Endometrial microvascular endothelial cells (primary cell): ENCODE results near the gene CEP76. TPM values are rescaled to one million over a fixed set of nuclear protein-coding genes. Genes with fewer than 3 reads are reported as not detected.

ENCODE experiments used
- in situ Hi-C: cut with HindIII; loops from 2 replicates; pipeline ENCODE4 v1.10.0; 2017; ENCODE audit warnings: low sequenced_read_pairs, low pct_unique_long_range_greater_than_20kb; ENCODE audit errors: inconsistent ontology term
- total RNA-seq: library from RNA; depleted of rRNA; stranded (reverse); fragments of >200 nt; gene quantifications from one replicate; pipeline ENCODE4 v1.2.3, GENCODE V29; 2015; ENCODE audit errors: inconsistent ontology term

The CEP76 gene
- 11.6 TPM for total RNA-seq

GRCh38 chr18:12702221-12703095 is at the start of gene CEP76, which contains the start of gene PSMG2:
CEP76 (minus strand) TSS chr18:12702723; CDS start chr18:12702548, 175 bp downstream.
PSMG2 (plus strand) TSS chr18:12703042; CDS start chr18:12703108, 66 bp downstream.
- in situ Hi-C loops: no loop called here

DNA sequence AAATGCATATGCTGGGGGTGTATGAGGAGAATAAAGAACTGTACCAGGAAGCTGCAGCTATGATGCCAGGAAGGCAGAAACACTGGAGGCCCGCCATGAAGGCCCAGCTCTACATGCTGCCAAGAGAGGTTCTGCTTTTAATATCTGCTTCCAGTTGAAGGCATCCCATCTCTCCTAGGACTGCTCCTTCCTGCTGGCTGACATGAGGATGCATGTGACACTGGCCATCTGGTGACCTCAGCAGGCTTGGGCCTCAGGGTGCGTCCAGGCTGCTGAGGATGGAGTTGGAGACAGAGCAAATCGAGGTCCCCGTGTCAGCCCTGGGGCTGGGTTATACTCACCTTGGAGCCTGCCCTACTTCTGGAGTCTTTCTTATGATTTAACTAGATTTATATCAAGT is 49.4 kb upstream of the CEP76 start:
- in situ Hi-C loops: no loop called here

DNA sequence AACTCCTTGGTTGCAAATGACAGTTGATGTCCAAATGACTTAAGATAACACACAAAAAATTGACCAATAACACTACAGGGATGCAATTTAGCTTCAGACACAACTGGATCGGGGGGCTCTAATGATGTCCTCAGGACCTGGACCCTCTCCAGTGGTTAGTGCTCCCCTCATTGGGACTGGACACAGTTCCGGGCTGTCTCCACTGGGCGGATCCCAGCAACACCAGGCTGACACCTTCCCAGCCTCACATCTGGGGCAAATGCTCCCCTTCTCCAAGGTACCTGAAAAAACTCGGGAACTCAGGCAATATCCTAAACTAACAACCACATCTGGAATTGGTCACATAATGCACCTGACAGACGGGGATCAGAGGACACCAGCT is 49.0 kb upstream of the CEP76 start:
- in situ Hi-C loops: no loop called here

DNA sequence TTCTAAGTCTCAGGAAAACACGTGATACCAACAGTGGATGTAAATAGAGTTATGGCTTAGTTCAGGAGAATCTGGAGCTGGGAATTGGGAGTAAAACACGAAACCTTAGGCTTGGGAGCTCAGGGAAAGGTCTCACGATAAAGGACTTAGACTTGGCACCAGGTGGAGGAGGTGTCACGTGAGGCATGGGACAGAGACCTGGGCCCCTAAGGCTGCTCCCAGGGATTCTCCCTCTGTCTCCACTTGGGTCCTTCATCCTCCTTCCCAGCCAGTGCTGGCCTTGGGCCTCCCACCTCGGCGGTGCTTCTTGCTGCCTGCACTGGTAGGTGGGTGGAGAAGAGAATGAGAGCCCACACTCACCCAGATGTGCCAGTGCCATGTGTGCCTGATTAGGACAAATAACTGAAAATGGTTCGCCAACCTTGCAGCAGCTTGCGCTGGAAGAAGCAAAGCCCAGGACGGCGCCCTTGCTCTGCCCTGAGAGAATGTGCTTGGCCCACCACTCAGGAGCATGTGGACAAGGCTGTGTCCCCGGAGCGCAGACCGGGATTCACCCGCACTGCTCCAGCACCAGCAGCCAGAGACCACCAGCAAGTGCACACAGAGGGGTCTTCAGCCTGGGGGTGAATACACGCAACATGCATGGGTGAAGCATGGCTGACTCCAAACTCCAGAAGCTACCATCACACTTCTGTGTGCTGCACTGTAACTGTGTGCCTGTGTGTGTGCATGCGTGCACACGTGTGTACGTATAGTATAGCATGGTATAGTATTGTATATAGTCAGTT is 48.4 kb upstream of the CEP76 start:
- in situ Hi-C loops: no loop called here

DNA sequence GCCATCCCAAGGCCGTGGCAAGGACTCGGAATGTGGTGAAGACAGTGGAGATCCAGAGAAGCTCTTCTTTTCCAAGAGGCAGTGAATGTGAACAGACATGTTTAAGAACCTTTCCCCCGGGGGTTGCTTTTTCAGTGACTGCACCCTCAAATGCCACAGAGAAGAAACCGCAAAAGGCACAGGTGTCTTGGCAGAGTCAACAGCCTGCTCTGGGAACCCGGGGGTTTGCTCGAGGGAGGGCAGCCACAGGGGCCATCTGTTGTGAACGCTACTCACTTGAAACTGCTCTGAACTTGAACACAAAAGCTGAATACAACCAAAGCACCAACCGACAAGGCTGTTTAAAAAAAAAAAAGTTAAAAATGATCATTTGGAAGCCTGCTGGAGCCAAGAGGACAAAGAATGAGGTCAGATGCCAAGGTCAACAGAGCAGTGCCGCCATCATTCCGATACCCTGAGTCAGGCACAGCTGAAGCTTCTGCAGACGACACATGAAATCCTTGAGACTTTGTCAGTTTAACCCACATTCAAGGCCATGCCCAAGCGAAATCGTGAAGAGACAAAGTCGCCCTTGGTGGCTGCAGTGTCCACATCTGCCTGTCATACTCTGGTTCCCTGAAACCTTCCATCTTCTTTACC is 47.7 kb upstream of the CEP76 start:
- in situ Hi-C loops: no loop called here

DNA sequence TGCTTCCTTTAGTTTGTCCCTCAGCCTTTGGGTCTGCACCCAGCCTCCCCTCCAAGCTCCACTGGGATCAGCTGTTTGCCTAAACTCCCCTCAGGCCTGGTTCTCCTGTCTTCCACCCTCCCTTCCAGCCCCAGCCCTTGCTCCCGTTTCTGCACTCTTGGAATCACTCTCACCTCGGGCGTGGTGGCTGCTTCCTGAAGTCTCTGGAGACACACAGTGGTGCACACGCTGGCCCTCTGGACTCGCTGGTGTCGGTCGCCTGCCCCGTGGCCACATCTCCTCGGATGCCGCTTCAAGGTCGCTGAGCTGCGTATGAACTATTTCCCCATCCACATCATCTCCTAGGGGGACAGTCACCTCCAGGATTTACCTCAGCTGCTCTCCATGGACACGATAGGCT is 46.6 kb upstream of the CEP76 start:
- in situ Hi-C loops: no loop called here

DNA sequence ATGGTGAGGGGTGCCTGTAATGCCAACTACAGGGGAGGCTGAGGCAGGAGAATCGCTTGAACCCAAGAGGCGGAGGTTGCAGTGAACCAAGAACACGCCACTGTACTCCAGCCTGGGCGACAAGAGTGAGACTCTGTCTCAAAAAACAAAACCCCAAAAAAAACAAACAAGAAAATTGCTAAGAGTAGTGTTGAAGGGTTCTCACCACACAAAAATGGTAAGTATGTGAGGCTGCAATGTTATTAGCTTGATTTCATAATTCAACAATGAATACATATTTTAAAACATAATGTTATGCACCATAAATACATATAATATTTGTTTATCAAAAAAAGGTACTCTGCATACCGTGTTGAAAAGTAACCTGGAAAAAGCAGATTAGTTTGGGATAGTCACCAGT is 46.1 kb upstream of the CEP76 start:
- in situ Hi-C loops: no loop called here

- in situ Hi-C loops: no loop called here
Measured at GRCh38 chr18:12747530-12748315, 45.2 kb upstream of the CEP76 start.

DNA sequence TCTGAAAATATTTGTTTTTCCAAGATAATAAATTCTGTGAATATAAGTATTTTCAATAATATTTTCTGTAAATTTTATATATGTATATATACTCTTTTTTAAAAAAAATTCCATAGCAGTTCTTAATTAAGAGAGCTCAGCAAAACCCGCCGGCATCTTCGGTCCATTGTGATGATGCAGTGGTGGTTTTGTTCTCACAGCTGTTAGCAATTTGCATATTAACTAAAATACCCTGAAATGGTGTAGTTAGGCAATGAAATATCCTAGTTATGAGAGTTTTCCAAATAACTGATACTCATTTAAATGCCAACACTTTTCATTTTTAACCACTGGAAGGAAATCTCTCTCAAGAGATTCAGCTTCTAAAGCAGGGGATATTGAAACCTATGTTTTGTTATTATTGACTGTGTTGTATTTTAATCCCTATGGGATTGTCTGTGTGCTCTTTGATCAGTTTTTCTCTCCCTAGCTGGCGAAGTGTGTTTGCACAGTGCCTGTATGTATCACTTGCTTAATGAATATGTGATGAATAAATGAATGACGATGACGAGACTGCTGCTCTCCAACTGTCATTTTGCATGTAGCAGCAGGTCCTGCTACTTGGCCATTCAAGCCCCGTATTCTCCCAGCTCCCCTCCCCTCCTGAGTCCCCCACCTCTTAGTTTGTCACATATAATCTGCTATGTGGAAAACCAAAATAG is 42.7 kb upstream of the CEP76 start:
- in situ Hi-C loops: no loop called here

DNA sequence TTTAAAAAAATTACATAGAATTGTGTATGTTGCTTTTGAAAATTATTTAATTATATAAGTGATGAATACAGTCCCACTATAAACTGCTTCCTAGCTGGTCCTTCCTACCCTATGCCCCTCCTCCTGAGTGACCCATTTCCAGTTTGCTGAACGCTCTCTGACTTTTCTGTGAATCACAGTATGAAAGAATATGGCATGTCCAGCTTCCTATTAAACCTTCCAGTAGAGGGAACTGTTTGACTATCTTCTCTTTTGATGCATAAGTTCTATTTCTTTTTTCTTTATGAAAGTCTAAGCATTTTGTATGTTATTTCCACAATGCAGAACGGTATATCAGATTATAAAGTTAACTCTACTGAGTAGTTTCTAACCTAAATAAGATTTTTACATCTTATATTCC is 41.6 kb upstream of the CEP76 start:
- in situ Hi-C loops: no loop called here

DNA sequence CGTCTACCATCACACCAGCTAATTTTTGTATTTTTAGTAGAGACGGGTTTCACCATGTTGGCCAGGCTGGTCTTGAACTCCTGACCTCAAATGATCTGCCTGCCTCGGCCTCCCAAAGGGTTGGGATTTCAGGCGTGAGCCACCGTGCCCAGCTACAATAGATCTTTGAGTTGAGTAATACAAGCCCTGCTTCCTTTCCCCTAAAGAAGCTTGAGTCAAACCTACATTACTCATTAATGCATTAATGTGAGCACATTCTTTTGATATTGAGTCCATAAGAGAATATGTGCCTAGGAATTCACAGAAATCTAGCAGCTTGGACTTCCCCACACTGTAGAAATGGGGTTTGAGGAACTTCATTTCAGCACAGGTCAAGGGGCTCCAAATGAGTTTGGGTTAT is 39.9 kb upstream of the CEP76 start:
- in situ Hi-C loops: no loop called here

- in situ Hi-C loops: no loop called here
Measured at GRCh38 chr18:12741351-12741750, 38.8 kb upstream of the CEP76 start.

DNA sequence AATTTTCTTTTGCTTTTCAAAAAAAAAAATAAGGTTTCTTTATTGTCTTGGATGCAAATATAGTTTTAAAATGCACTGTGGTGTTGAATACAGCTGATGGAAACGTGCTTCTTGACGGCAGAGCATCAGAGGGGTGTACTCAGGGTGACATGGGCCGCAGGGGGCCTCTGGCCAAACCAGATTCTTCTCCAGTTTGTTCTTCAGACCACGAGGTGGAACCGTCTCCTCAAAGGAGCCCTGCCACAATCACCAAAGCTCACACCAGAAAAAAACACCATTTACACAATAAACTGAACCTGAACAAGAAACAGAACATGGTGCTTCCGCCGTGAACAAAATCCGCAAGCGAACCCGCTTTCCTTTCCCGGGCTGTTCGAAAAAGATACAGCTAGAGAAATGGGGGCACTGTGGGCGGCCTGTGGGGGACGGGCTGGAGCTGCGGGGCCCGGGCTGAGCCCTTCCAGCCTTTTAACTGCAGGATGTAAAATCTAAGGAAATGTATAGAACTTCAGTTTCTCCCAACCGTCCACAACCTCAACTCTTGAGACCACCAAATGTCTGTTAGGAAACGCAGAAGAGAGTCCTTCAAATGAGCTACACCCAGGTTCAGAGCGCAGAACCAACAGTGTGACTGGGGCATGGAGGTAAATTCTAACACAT is 34.9 kb upstream of the CEP76 start:
- in situ Hi-C loops: no loop called here

DNA sequence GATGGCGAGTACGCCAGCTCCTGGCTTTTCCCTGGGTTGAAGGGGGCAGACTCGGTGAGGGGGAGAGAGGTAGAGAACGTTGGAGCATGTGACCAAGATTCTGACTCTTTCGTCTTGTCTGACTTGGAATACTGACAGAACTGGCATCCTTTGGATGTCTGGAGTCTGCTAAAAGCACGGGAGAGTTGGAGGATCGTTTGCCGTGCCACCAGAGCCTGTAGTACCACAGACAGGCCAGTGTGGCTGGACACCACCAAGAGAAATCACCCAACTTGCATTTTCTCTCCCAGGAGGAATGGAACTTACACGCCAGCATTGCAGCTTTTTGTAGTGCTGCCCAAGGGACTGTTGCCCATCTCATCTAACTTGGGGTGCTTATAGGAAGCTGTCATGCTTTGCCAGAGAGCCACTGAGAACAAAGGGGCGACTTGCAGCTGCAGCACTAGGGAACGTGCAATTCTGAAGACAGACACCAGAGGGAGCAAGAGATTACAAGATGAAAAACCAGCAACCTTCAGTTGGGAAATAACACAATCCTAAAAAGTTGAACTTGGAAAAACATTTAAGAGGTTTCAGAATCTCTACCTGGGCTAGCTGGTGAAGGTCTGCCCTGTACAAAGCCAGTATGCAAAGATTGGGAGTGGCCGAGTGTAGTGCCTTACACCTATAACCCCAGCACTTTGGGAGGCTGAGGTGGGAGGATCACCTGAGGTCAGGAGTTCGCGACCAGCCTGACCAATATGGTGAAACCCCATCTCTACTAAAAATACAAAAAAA is 24.4 kb upstream of the CEP76 start:
- in situ Hi-C loops: no loop called here

GRCh38 chr18:12726331-12726730 is 23.8 kb upstream of the CEP76 start:
- in situ Hi-C loops: no loop called here

GRCh38 chr18:12722731-12723130 is 20.2 kb upstream of the CEP76 start:
- in situ Hi-C loops: no loop called here
